Ovary (tissue), 9 donors: ENCODE measurements around the gene CHN1. TPM values are rescaled to one million over a fixed set of nuclear protein-coding genes. Genes with fewer than 3 reads are reported as not detected.

Experiments used
- DNase-seq, 5 donors: peaks; one replicate each; pipeline ENCODE4 v3.0.0-alpha.2; 2019 to 2020
- H3K27ac ChIP-seq, 2 donors: fragments of 200-600 bp; one replicate each; pipeline versions ENCODE4 v1.5.1 to v1.8.0; 2019 to 2022
- H3K27me3 ChIP-seq: fragments of 200-600 bp; one replicate; pipeline ENCODE4 v1.8.0; 2022
- H3K36me3 ChIP-seq: fragments of 200-600 bp; sonication (generic); one replicate; pipeline ENCODE4 v1.5.1; 2019
- H3K4me1 ChIP-seq: one replicate; pipeline ENCODE4 v1.8.1; 2013; ENCODE audit warnings: mild to moderate bottlenecking, moderate library complexity; ENCODE audit not compliant: insufficient read depth
- H3K4me3 ChIP-seq: fragments of 200-600 bp; sonication (generic); one replicate; pipeline ENCODE4 v1.5.1; 2017
- H3K9me3 ChIP-seq, 2 donors: fragments of 200-600 bp in 1 of 2; sonication (generic) in 1 of 2; one replicate each; pipeline versions ENCODE4 v1.5.1 to v1.8.1; 2013 to 2019; ENCODE audit warnings: mild to moderate bottlenecking in 1 of 2, moderate library complexity in 1 of 2
- CTCF ChIP-seq, 3 donors: fragments of 450-650 bp in 2 of 3; fragments of 200-600 bp in 1 of 3; IDR thresholded peaks; one replicate each; pipeline versions ENCODE4 v1.5.1 to v1.8.0; 2016 to 2022; ENCODE audit warnings: antibody characterized with exemption in 3 of 3, mild to moderate bottlenecking in 1 of 3
- EP300 ChIP-seq: sonication (generic); formaldehyde crosslinking; IDR thresholded peaks from one replicate; pipeline ENCODE4 v1.6.1; 2017; ENCODE audit warnings: antibody characterized with exemption
- POLR2A ChIP-seq: fragments of 450-650 bp; IDR thresholded peaks from one replicate; pipeline ENCODE4 v1.6.1; 2017; ENCODE audit warnings: antibody characterized with exemption, mild to moderate bottlenecking, moderate library complexity
- WGBS, 3 donors: extraction: QIAGEN DNeasy Blood & Tissue Kit in 1 of 3; methylation state at CpG; one replicate each; pipeline versions ENCODE4 v1.1.5 to v1.1.7; 2013 to 2017; 5-methylcytosine and 5-hydroxymethylcytosine counted together
- intact Hi-C, 4 donors: fragments of 100-400 bp; cut with DNase I; formaldehyde crosslinking; loops; one replicate each; pipeline versions ENCODE4 v1.11.0 to v1.15.1; 2022 to 2023
- polyA plus RNA-seq, 2 donors: library from polyadenylated mRNA; stranded (reverse); fragments of 200-250 nt in 1 of 2; fragments of 350-450 nt in 1 of 2; fragmentation: Illumina TruSeq in 1 of 2; extraction: RNeasy Lipid Tissue Mini Kit (QIAGEN cat#74804) in 1 of 2; gene quantifications; one replicate each; pipeline ENCODE4 v1.2.3, GENCODE V29; 2013 to 2014
- total RNA-seq, 7 donors: library from RNA; depleted of rRNA in 2 of 7; stranded (reverse); fragments of >200 nt in 2 of 7; fragmentation: NEBNext Ultra II Directional in 3 of 7; extraction: Animal tissue kit (Norgen Biotek cat#: 25700) in 3 of 7; gene quantifications; one replicate each; pipeline versions ENCODE4 v1.1.0 to v1.2.4, GENCODE V29; 2016 to 2023
- donor health status: DM: no; HTN: no; CAD: no; lungs with moderate emphysema.
- donor health status: DM: no; HTN: no; CAD: no.
- donor health status: Bipolar disorder and iron deficiency.
- donor health status: DM: yes; HTN: yes; CAD: no.
- donor health status: DM: no; HTN: no; CAD: no.
- donor health status: DM: yes; HTN: yes; CAD: no.

Gene CHN1
- total and polyA plus RNA-seq, 9 donors, result 6.5 to 18.0 (median 9.4) TPM

- TF ChIP-seq EP300 (no peak), POLR2A (no peak), CTCF (IDR thresholded peaks at IDR 0.05) (no peak)
- intact Hi-C loops, result no loop called here
Observed at GRCh38 chr2:174977364-174977763, 27.8 kb downstream of the CHN1 start.

GRCh38 chr2:174974131-174974530 lies 31.1 kb downstream of the CHN1 start:
- DNase-seq, result no peak
- H3K36me3 ChIP-seq, result no peaks in the 10 kb centered on the region
- H3K4me1 ChIP-seq, result peaks cover 3% of the 10 kb centered on the region
- H3K27me3 ChIP-seq, result no peaks in the 10 kb centered on the region
- 89 to 90% (median 89%) methylated on average over 4 of the region's 4 CpGs for WGBS, 3 donors
- no peak for TF ChIP-seq POLR2A
- no peak for TF ChIP-seq CTCF (IDR thresholded peaks at IDR 0.05)
- TF ChIP-seq EP300, result no peak
- H3K27ac ChIP-seq, result no peak overlapping the region
- intact Hi-C loops, result no loop called here
- H3K9me3 ChIP-seq, result no peaks in the 10 kb centered on the region
- H3K4me3 ChIP-seq, result no peak overlapping the region

More at GRCh38 chr2:174977364-174977763, 27.8 kb downstream of the CHN1 start:
- Histone ChIP-seq H3K4me1 (peaks cover 2% of the 10 kb centered on the region), H3K9me3 (no peaks in the 10 kb centered on the region), H3K4me3 (no peak overlapping the region), H3K36me3 (no peaks in the 10 kb centered on the region), H3K27ac (no peak overlapping the region), H3K27me3 (no peaks in the 10 kb centered on the region)
- DNase-seq, result no peak
- 94 to 99% (median 97%) methylated on average over 2 of the region's 2 CpGs for WGBS, 3 donors

DNA sequence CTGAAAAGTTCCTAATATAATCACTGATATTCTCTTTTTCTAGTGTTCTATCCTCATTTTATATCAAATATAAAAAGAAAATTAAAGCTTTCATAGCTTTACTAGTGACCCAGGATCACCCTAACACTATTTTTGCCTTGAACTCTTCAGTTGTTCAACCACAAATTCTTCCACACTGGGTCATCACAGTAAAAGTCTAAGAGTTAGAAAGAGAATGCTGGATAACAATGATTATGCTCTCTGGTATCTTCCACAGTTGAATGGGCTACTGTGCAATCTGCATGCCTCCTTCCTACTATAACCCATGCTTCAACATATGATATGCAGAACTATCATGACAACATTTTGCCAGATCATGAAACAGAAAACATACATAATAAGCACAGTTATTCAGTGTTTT lies 32.3 kb downstream of the CHN1 start:
- DNase-seq, result no peak
- intact Hi-C loops, result no loop called here
- TF ChIP-seq POLR2A (no peak), EP300 (no peak), CTCF (IDR thresholded peaks at IDR 0.05) (no peak)
- Histone ChIP-seq H3K36me3 (no peaks in the 10 kb centered on the region), H3K4me1 (peaks cover 3% of the 10 kb centered on the region), H3K27ac (no peak overlapping the region), H3K4me3 (no peak overlapping the region), H3K9me3 (no peaks in the 10 kb centered on the region), H3K27me3 (no peaks in the 10 kb centered on the region)

GRCh38 chr2:174971868-174972781 lies 33.1 kb downstream of the CHN1 start:
- no peaks in the 10 kb centered on the region for H3K36me3 ChIP-seq
- 44 to 53% (median 51%) methylated on average over 7 of the region's 7 CpGs for WGBS, 3 donors
- DNase-seq, result no peak
- intact Hi-C loops, result no loop called here
- no peak overlapping the region for H3K4me3 ChIP-seq
- no peak for TF ChIP-seq POLR2A
- no peak for TF ChIP-seq CTCF (IDR thresholded peaks at IDR 0.05)
- no peak for TF ChIP-seq EP300
- H3K9me3 ChIP-seq, result no peaks in the 10 kb centered on the region
- peaks cover 3% of the 10 kb centered on the region for H3K4me1 ChIP-seq
- H3K27ac ChIP-seq, result no peak overlapping the region
- H3K27me3 ChIP-seq, result no peaks in the 10 kb centered on the region
